RWPE2 (cell line): ENCODE results near the gene EXD3.
"Not testable (repeated sequence)": the region's sequence is repeated elsewhere in the genome, so short reads cannot be mapped to it uniquely, and the experiment has no call there.

ENCODE experiments used
- ATAC-seq: fragments of 200-7000 bp; cut with Tn5 transposase; 3 replicates; pipeline ENCODE4 v1.9.1; 2021; ENCODE audit warnings: low read depth
- DNase-seq: peaks from one replicate; pipeline ENCODE4 v3.0.0-alpha.2; 2020; ENCODE audit warnings: low spot score
- H3K27ac ChIP-seq: fragments of 450-650 bp; 2 replicates; pipeline ENCODE4 v1.5.1; 2017; ENCODE audit warnings: mild to moderate bottlenecking; ENCODE audit not compliant: poor library complexity, severe bottlenecking
- H3K27me3 ChIP-seq: fragments of 250-450 bp; sonication (Bioruptor Pico); 2 replicates; pipeline ENCODE4 v1.5.1; 2021; ENCODE audit warnings: mild to moderate bottlenecking, moderate library complexity; ENCODE audit not compliant: insufficient read depth, poor library complexity, severe bottlenecking
- H3K36me3 ChIP-seq: fragments of 250-450 bp; sonication (Bioruptor Pico); 2 replicates; pipeline ENCODE4 v1.5.1; 2020; ENCODE audit warnings: low read depth, mild to moderate bottlenecking, moderate library complexity
- H3K4me1 ChIP-seq: fragments of 250-450 bp; sonication (Bioruptor Pico); 2 replicates; pipeline ENCODE4 v1.5.1; 2021; ENCODE audit warnings: mild to moderate bottlenecking, moderate library complexity; ENCODE audit not compliant: insufficient read depth, poor library complexity, severe bottlenecking
- H3K4me3 ChIP-seq: fragments of 250-450 bp; sonication (Bioruptor Pico); 2 replicates; pipeline ENCODE4 v1.5.1; 2021; ENCODE audit warnings: mild to moderate bottlenecking, moderate library complexity; ENCODE audit not compliant: severe bottlenecking
- H3K9me3 ChIP-seq: fragments of 250-450 bp; sonication (Bioruptor Pico); 2 replicates; pipeline ENCODE4 v1.5.1; 2021; ENCODE audit warnings: mild to moderate bottlenecking, moderate library complexity; ENCODE audit not compliant: severe bottlenecking
- CTCF ChIP-seq: fragments of 450-650 bp; IDR thresholded peaks from one replicate; pipeline ENCODE4 v1.5.1; 2017; ENCODE audit warnings: mild to moderate bottlenecking, moderate library complexity; ENCODE audit not compliant: poor library complexity, severe bottlenecking

Gene EXD3

DNA sequence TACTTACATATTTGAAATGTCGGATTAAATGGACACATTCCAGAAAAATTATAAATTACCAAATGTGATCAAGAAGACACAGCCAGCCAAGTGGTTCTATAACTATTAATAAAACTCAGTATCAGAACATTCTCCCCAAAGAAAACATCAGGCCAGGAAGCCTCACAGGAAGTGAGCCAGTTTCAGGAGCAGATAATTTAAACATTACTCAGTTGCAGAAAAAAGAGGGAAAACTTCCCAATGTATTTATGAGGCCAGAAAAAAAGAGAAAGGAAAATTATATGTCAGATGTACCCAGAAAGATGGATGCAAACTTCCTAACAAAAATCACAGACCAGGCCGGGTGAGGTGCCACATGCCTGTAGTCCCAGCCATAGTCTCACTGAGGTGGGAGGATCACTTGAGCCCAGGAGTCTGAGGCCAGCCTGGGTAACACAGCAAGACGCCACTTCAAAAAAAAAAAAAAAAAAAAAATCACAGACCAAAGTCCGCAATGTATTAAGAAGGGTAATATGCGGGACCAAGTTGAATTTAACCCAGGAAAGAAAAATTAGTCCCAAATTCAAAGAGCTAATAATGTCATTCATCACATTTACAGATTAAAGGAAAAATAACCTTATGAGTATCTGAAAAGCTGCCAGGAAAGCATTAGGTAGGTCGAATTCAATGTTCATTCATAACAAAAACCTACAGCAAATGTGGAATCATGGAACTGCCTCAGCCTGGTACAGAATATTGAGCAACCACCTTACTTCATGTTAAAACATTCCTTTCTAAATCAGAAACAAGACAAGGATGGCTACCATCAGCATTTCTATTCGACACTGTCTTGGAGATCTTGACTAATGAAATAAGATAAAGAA, 83.7 kb downstream of the EXD3 start:
- Histone ChIP-seq H3K4me1 (no peaks in the 10 kb centered on the region), H3K36me3 (no peaks in the 10 kb centered on the region), H3K27me3 (no peaks in the 10 kb centered on the region), H3K27ac (no peak overlapping the region), H3K4me3 (no peak overlapping the region), H3K9me3 (peaks cover 7% of the 10 kb centered on the region)
- ATAC-seq: no peak
- no peak for TF ChIP-seq CTCF
- DNase-seq: no peak

DNA sequence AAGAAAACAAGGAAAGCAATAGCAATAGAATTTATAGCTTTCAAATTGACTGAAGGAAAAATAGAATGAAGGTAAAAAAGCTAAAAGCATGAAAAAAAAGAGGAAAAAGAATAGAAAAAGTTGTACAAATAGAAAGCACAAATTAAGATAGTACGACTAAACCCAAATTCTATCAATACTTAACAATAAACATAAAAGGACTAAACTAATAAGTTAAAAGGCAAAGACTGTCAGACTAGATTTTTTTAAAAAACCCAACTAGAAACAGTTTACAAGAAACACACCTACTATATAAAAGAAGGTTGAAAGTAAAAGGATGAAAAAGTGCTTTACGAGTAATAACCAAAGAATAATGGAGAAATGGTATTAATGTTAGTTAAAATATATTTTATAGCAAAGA, 86.2 kb downstream of the EXD3 start:
- Histone ChIP-seq H3K27ac (no peak overlapping the region), H3K36me3 (no peaks in the 10 kb centered on the region), H3K4me1 (no peaks in the 10 kb centered on the region), H3K9me3 (peaks cover 7% of the 10 kb centered on the region), H3K4me3 (no peak overlapping the region), H3K27me3 (no peaks in the 10 kb centered on the region)
- DNase-seq: no peak
- no peak for TF ChIP-seq CTCF
- no peak for ATAC-seq

GRCh38 chr9:137333016-137333671, 89.8 kb downstream of the EXD3 start:
- ATAC-seq (no peak), DNase-seq (no peak)
- no peak overlapping the region for H3K27ac ChIP-seq
- TF ChIP-seq CTCF: no peak
- peaks cover 7% of the 10 kb centered on the region for H3K9me3 ChIP-seq
- no peaks in the 10 kb centered on the region for H3K36me3 ChIP-seq
- H3K4me1 ChIP-seq: no peaks in the 10 kb centered on the region
- H3K27me3 ChIP-seq: no peaks in the 10 kb centered on the region
- no peak overlapping the region for H3K4me3 ChIP-seq

DNA sequence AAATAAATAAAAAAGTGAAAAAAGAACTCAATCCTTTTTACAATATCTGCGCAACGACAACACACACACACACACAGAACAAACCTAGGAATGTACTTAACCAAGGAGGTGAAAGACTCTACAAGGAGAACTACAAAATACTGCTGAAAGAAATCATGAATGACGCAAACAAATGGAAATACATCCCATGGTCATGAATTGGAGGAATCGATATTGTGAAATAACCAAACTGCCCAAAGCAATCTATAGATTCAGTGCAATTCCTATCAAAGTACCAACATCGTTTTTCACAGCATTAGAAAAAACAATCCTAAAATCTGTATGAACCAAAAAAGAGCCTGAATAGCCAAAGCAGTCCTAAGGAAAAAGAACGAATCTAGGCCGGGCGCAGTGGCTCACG, 91.0 kb downstream of the EXD3 start:
- H3K4me3 ChIP-seq: no peak overlapping the region
- H3K9me3 ChIP-seq: peaks cover 4% of the 10 kb centered on the region
- no peaks in the 10 kb centered on the region for H3K36me3 ChIP-seq
- ATAC-seq (no peak), DNase-seq (no peak)
- no peaks in the 10 kb centered on the region for H3K27me3 ChIP-seq
- no peak overlapping the region for H3K27ac ChIP-seq
- no peak for TF ChIP-seq CTCF
- no peaks in the 10 kb centered on the region for H3K4me1 ChIP-seq

GRCh38 chr9:137330689-137331088, 92.3 kb downstream of the EXD3 start:
- Histone ChIP-seq H3K9me3 (no peaks in the 10 kb centered on the region), H3K36me3 (no peaks in the 10 kb centered on the region), H3K27ac (no peak overlapping the region), H3K27me3 (no peaks in the 10 kb centered on the region), H3K4me3 (no peak overlapping the region), H3K4me1 (no peaks in the 10 kb centered on the region)
- TF ChIP-seq CTCF: no peak
- DNase-seq (no peak), ATAC-seq (no peak)

GRCh38 chr9:137329590-137329989, 93.4 kb downstream of the EXD3 start:
- DNase-seq, ATAC-seq, H3K36me3 ChIP-seq, H3K4me3 ChIP-seq, H3K4me1 ChIP-seq, H3K27me3 ChIP-seq, H3K27ac ChIP-seq, H3K9me3 ChIP-seq: not testable (repeated sequence)
